Fibroblast of skin of left quadriceps (primary cell): ENCODE results near the gene CREBBP.

Experiments
- DNase-seq, 2 experiments: peaks; one replicate each; pipeline ENCODE4 v3.0.0-alpha.2; 2013; ENCODE audit warnings: low read depth in 2 of 2

Gene CREBBP

DNA sequence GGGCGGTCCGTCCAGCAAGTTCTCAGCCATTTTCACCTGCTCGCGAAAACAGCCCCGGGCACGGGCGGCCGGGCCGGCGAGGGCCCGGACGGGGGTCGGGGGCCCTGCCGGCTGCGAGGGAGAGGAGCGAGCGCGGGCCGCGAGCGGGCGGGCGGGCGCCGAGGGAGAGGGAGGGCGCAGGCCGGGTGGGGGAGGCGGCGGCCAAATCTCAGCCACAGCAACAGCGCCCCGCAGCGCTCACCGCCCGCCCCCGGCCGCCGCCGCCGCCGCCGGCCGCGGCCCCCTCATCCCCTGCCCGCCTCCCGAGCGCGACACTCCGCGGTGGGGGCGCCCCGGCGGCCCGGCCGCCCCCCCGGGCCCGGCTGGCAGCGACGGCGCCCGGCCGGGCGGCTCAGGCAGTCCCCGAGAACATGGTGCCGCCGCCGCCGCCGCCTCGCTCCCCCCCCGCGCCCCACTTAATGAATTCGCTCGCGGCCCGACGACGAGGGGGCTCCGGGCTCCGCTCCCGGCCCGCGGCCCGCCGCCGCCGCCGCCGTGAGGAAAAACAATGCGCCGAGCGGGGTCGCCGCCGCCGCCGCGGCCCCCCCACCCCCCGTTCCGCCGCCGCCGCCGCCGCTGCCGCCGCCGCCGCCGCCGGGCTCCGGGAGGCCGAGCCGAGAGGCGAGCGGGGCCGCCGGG, 487 bp downstream of the CREBBP start:
- DNase-seq, result no peak

DNA sequence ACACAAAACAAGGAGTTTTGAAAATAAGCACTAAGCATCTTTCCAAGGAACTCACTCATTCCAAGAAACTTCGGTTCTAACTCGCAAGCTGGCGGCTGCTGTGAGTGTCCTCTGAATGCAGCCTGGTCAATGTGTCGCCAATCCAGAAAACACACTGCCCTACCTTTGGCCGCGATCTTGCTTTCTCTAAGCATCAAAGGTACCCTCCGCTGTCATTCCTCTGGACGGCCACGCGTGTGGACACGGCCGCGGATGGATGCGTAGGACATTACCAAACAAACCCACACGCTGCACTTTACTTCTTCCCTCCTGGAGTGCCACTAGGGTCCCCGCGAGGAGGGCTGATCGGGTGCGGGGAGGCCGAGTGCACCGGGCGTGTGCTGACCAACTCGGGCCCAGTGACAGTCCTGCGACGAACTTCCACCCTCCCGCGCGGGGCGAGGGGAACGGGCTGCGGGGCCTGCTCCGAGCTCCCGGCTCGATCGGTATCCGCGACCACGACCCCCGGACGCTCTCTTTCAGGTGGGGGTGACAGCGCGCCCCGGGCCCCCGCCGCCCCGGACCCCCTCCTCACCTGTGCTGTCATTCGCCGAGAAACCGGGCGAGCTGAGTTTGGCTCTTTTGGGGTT, 1.1 kb downstream of the CREBBP start:
- no peak for DNase-seq

DNA sequence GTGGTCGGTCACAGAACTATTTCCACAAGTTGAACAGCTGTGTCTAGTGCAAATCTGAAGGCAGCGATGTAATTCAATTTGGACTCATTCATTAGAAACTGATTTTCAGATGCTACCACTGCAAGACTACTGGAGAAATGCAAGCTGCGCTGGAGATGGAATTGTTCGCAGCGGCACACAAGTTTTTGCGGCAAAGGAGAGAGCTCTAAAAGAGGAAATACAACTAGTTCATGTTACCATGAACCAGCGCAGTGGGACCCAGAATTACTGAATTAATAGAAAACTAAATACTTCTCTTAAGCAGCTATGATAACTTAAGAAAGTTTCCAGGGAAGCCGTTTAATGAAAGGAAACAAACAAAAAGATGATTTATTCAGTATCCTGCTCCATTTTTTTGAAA, 1.9 kb downstream of the CREBBP start:
- DNase-seq, result no peak

DNA sequence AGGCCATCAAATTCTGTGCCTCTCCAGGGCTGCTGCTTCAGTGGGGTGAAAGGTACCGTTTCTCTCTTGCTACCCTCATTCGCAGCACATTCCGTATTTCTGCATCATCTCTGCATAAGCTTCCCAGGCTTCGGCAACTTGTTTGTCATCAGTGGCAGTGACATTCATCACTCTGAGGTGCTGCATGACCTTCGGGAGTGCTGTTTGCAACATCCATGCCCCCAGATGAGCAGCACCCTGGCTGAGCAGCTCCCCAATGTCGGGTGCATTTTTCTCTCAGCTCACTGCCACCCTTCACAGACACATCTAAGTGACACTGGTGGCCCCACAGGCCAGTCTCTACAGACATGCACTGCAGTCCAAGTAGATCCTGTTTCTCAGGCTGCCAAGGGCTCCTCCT, 3.8 kb downstream of the CREBBP start:
- no peak for DNase-seq

DNA sequence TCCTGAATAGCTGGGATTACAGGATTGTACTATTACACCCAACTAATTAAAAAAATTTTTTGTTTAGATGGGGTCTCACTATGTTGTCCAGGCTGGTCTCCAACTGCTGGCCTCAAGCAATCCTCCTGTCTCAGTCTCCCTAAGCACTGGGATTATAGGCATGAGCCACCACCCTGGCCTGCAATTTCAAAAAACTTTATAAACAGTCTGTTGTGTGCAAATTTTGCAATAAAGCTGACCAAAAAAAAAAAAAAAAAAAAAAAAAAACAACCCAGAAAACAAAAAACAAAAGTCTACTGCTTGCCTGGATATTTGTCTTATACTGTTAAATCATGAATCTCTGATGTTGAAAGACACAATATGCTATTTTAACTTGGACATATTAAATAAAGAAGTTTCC, 4.4 kb downstream of the CREBBP start:
- no peak for DNase-seq

DNA sequence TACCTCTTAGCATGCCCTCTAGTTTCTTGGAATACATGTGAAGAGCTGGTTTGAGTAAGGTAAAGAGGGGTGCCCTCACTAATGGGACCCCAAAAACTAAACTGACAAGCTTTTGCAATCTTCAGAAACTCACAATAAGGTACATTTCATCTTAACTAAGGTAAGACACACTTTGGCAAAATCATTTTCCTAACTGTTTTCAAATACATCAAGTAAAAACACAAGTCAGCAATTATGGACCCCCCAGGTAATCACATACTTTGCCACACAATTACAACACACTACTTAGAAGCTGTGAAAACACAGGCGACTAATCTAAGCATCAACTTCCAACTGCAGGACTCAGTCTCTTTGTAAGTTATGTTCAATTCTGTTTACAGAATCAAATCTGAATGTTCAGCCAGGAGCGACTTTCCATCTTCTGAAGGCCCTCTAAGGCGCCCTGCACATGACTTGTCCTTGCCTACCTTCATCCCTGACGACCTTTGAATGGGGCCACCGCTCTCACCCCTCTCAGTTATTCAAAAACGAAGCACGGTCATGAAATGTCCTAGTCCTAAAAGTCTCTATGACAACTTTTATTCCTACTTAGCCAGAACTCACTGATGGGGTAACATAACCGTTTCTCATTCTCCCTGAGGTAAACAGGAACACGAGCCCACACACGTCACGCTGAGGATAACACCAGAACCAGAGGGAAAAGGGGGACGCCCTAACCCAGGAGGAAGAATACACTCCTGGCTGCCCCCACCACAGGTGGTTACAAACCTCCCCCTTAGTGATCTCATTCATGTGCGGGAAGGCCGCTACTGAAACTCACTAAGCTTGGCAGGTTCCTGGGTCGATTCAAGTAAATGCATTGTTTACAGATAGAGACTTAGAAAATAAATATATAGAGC, 5.5 kb downstream of the CREBBP start:
- no peak for DNase-seq

DNA sequence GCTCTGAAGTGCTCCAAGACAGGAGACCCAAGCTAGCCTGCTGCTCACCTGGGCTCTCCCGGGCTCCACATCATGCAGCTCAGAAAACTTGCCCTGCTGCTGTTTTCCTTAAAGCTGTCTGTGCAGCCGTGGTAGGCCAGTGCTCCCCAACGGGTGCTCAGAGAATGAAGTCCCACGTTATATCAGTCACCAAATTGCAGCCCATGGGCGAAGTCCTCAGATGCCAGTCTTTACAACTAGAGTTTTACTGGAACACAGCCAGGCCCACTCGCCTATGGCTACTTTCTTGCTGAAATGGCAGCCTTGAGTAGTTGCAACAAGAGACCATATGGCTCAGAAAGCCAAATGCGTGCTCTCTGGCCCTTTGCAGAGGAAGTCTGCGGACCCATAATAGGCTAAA, 6.3 kb downstream of the CREBBP start:
- no peak for DNase-seq

DNA sequence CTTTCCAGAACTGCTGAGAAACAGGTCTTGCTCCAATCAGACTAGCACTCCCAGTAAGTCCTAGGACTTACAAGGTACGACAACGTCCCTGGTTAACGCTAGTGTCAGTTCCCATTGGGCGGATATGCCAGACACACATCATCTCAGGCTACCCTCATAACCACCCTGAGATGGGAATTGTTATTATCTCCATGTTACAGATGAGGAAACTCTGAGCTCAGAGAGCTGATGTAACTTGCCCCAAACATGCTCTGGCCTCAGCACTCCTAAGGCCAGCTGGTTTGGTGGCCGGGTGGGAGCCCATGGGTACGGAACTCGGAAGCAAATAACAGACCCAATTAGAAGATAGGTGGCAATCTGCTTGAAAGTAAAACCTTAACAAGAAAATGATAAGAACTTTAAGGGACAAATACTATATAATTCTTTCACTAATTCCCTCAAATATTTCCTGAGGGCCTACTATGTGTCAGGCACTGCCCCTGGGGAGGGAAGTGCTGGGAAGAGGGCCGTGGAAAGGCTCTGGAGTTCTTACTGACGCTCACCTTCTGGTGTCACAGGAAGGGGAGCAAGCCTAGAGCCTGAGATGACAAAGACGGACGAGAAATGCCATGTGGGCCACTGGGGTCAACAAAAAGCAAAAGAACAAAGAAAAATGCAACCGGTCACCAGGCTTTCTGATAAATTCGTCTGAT, 6.9 kb downstream of the CREBBP start:
- DNase-seq, result no peak

DNA sequence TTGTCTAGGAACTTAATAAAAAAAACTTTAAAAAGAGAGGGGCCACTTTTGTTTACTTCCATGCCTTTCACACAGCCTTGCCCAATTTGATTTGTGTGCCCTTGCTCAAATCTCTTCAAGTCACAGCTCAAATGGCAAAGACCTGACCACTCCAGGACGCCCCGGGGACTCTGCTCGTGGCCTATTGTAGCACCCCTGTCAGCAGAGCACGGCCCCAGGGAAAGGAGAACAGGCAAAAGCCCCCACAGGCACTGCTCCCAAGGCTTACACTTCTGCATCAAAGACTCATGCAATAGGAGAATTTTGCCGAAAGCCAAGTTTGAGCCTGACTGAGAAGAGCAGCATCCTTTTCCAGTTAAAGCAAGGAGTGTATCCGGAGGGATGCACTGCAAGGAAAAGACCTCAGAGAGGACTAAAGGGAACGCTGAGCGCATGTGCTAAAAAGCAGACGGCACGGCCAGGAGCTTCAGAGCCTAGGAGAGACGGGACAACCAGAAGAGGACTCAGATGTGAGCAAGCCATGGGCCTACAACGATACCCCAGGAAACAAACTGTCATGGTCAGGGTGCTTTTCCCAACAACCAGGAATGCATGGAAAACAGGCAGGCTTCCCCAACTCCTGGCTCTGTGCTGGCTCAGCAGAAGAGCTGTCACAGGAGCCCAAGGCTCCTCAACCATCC, 8.2 kb downstream of the CREBBP start:
- no peak for DNase-seq

DNA sequence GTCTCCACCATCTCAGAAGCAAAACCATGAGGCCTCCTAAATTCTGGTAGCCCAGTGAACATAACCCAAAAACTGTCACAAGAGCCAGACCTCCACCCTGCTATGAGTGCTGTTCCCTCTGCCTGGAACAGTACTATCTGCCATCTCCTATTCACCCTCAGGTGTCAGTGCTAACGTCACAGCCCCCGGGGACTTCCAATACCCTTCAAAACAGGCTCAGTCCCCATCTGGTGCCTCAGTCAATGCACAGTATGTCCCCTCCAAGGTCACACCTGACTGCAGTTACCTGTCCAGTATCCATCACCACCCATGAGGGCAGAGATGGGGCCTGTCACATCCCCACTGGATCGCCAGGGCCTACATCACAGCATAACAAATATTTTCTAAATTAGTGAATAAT, 11.5 kb downstream of the CREBBP start:
- DNase-seq, result no peak

DNA sequence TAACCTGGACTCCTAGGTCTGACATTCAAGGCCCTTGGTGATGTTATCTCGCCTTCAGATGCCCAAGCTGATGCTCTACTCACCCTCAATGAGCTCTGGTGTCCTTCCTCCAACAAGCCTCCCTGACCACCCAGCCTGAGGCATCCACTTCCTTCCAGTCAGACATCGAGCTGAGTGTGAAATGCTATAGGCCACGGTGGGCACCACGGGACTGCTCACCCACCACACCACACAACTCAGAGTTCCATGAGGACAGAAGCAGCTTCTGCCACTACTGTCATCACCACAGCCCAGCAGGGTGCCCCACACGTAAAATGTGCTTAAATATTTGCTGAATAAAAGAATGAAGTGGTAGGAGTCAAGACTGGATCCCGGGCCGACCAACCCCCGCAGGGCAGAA, 12.0 kb downstream of the CREBBP start:
- DNase-seq, result no peak

DNA sequence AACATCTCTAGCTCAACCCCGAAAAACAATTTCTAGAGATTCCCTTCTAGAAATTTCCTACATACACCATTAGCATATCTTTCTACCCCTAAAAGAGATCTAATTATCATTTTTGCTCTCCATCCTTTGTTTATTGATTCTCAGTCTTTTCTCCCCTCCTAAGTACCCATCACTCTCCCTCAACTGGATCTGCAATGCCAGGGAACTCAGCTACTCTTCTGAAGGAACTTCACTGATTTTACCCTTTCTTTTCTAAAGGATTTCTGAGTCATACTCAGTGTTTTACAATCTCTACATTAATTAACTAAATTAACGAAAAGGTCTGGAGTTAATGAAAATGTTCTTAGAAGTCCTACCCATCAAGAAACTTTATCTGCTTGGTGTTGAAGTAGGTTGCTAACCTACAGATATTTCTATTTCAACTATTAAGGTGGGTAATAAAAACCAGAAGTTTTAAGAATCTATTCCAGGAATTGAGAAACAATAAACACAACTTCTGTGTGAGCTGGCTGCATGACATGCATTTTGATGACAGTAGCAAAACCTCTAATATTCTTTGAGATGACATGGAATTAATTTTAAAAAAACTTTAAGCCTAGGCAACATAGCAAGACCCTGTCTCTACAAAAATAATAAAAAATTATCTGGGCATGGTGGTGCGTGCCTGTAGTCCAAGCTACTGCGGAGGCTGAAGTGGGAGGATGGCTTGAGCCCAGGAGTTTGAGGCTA, 13.6 kb downstream of the CREBBP start:
- DNase-seq, result no peak

DNA sequence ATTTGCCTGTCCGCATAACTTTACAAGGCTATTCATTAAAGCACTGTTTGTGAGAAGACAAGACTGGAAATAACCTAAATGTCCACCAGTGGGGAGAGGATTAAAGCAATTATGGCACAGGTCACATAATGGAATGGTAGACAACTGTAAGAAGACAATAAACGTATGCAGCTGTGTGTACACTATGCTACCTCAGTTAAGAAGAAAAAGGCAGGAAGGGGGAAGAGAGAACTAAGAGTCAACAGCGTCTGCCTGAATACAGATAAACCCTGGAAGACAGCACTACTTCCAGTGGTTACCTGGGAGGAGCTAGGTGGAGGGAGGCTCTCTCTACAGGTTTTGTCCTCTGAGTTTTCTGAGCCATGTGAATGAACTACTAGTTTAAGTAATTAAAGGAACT, 15.3 kb downstream of the CREBBP start:
- no peak for DNase-seq

DNA sequence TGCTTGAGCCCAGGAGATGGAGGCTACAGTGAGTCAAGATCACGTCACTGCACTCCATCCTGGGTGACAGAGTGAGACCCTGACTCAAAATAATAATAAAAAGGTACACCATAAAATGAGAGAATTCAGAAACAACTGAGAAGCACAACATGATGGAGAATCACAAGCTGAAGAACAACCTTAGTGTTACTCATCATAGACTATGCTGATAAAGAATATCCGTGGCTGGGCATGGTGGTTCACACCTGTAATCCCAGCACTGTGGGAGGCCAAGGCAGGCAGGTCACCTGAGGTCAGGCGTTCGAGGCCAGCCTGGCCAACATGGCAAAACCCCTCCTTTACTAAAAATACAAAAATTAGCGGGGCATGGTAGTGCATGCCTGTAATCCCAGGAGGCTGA, 16.0 kb downstream of the CREBBP start:
- DNase-seq, result no peak

DNA sequence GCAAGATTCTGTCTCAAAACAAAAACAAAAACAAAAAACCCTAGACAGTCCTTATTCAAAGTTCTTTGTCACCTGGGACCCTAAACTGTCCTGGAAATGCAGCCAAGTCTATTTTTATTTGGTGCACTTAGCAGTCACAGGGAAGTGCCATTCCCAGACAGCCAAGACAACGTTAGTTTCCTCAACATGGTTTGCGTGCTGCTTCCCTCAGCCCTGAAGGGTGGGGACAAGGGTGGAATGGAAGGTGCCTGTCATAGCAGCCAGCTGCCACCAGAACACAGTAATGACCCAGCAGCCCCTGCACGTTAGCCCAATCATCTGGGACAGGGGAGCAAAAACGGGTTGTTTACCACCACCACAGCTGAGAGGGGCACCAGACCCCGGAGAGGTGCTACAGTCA, 16.9 kb downstream of the CREBBP start:
- DNase-seq, result no peak

DNA sequence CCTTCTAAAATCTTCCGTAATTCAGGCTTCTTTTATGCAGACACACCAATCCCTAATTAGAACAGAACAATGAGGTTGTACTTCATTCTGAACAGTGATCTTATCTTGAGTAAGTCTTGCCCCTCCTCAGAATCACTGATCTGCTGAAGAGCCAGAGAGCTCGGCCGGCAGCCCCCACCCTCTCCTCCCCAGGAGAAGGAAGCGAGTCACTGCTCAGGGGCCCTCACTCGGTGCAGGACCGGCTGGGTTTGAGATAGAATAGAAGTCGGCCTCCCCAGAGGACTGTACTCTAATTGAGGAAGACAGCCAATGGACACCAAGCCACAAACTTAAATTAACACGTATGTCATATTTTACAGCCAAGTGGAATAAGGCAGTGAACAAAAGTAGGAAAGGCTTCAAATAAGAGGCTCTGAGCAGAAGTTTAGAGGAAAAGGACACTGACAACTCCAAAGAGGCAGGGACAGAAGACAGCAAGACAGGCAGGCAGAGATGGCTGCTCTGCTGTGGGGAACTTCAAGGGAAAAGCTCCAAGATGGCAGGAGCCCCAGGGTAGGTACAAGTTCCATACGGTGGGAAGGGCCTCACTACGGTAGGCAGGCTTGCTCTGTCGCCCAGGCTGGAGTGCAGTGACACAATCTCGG, 18.6 kb downstream of the CREBBP start:
- no peak for DNase-seq

DNA sequence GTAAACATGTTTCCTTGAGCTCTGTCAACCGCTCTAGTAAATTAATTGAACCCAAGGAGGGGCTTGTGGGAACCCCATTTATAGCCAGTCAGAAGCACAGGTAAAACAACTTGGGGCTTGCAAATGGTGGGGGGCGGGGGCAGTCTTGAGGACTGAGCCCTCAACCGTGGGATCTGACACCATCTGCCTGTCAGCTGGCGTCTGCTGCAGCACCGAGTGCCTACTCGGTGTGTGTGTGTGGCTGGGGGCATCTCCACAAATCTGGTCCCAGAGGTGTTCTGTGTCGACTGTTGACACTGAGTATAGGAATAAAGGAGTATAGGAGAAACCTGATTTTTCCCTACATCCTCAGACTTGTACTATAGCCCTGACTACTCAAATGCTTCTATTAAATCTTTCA, 20.6 kb downstream of the CREBBP start:
- no peak for DNase-seq

DNA sequence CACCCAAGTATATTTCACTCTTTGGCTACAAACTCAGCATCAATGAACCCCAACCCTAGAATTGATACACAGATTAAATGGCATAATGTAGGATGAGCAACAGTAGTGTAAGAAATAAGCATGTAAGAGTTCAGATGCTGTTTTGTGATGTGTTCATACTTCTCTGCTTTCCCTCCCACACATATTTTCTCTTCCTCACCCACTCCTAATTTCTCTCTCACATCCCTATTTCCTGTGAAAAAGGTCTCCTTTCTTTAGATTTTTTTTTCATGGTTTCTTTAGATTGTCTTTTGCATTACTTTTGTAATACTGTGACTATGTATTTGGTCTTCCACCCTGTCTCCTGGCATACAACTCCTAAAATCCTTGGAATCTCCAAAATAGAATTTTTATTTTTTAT, 21.7 kb downstream of the CREBBP start:
- DNase-seq, result no peak

DNA sequence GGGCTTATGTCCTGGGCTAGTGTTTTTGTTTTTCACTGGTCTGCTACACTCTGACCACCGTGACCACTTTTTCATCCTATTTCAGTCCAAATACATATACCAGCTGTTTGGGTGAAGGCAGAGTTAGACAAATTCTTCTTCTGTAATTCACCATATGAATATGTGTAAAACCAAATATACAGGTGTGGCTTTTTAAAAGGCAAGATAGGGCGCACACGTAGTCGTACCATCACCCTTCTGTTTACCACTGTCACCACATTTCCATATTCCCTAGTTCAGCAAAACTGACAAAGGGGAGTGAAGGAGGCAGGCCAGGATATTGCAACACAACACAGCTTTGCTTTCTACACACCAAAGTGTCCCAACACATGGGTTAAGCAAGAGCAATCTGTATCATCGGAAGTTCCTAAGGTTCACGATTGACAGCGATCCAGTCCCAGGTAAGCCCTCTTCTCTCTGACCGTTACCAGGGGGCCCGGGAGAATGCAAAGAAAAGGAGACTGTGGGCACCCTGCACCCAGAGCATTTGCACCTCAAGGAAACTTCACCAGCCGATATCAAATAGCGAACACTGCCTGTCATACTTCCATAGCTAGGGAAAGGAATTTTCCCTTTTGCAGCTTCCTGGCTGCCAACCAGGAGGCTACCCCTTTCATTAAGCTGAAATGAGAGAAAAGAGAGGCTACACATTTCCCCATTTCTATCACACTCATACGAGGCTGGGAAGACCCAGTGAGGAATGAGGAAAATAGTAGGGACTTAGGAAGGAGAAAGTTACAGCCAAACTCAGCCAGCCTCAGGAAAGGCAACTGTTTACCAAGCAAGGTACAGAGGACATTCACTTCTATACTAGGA, 23.1 kb downstream of the CREBBP start:
- DNase-seq, result no peak
